ENCODE data around the gene ADGRG2. TPM values are rescaled to one million over a fixed set of nuclear protein-coding genes. Genes with fewer than 3 reads are reported as not detected.

ADGRG2 gene
- 10 to 100 TPM; 16.9 to 30.4 (median 18.1) TPM for polyA plus RNA-seq (ENCODE audit: insufficient read length in 4 of 4)

GRCh38 chrX:19121898-19122640, at the start of gene ADGRG2:
TSS of gene ADGRG2 (minus strand) at chrX:19122468. CDS start at chrX:19068834, 53,634 bp downstream.
- DNase-seq (ENCODE audit: low read depth in 4 of 4, low spot score in 3 of 4) = no peak

- no peak for DNase-seq (ENCODE audit: low read depth in 4 of 4, low spot score in 3 of 4)
Observed at GRCh38 chrX:19168609-19169008, 46.3 kb upstream of the ADGRG2 start.

GRCh38 chrX:19162851-19163250, 40.6 kb upstream of the ADGRG2 start:
- DNase-seq (ENCODE audit: low read depth in 4 of 4, low spot score in 3 of 4) = no peak

- no peak for DNase-seq (ENCODE audit: low read depth in 4 of 4, low spot score in 3 of 4)
Observed at GRCh38 chrX:19156186-19156585, 33.9 kb upstream of the ADGRG2 start.

- no peak for DNase-seq (ENCODE audit: low read depth in 4 of 4, low spot score in 3 of 4)
Observed at GRCh38 chrX:19152762-19153161, 30.5 kb upstream of the ADGRG2 start.

- no peak for DNase-seq (ENCODE audit: low read depth in 4 of 4, low spot score in 3 of 4)
Observed at GRCh38 chrX:19137067-19137466, 14.8 kb upstream of the ADGRG2 start.

- no peak for DNase-seq (ENCODE audit: low read depth in 4 of 4, low spot score in 3 of 4)
Observed at GRCh38 chrX:19133784-19134183, 11.5 kb upstream of the ADGRG2 start.

- DNase-seq (ENCODE audit: low read depth in 4 of 4, low spot score in 3 of 4) = no peak
Observed at GRCh38 chrX:19133231-19133630, 11.0 kb upstream of the ADGRG2 start.

- no peak for DNase-seq (ENCODE audit: low read depth in 4 of 4, low spot score in 3 of 4)
Observed at GRCh38 chrX:19130628-19131027, 8.4 kb upstream of the ADGRG2 start.

- no peak for DNase-seq (ENCODE audit: low read depth in 4 of 4, low spot score in 3 of 4)
Observed at GRCh38 chrX:19129694-19130093, 7.4 kb upstream of the ADGRG2 start.

GRCh38 chrX:19127649-19128168, 5.4 kb upstream of the ADGRG2 start:
- no peak for DNase-seq (ENCODE audit: low read depth in 4 of 4, low spot score in 3 of 4)

- DNase-seq (ENCODE audit: low read depth in 4 of 4, low spot score in 3 of 4) = no peak
Observed at GRCh38 chrX:19122641-19123009, 357 bp upstream of the ADGRG2 start.

- no peak for DNase-seq (ENCODE audit: low read depth in 4 of 4, low spot score in 3 of 4)
Observed at GRCh38 chrX:19121466-19121865, 802 bp downstream of the ADGRG2 start.

- no peak for DNase-seq (ENCODE audit: low read depth in 4 of 4, low spot score in 3 of 4)
Observed at GRCh38 chrX:19110642-19111041, 11.6 kb downstream of the ADGRG2 start.

- no peak for DNase-seq (ENCODE audit: low read depth in 4 of 4, low spot score in 3 of 4)
Observed at GRCh38 chrX:19107035-19107434, 15.2 kb downstream of the ADGRG2 start.

GRCh38 chrX:19100586-19100985, 21.7 kb downstream of the ADGRG2 start:
- DNase-seq (ENCODE audit: low read depth in 4 of 4, low spot score in 3 of 4) = no peak

- no peak for DNase-seq (ENCODE audit: low read depth in 4 of 4, low spot score in 3 of 4)
Observed at GRCh38 chrX:19097553-19098283, 24.6 kb downstream of the ADGRG2 start.

- DNase-seq (ENCODE audit: low read depth in 4 of 4, low spot score in 3 of 4) = no peak
Observed at GRCh38 chrX:19096586-19096985, 25.7 kb downstream of the ADGRG2 start.

- no peak for DNase-seq (ENCODE audit: low read depth in 4 of 4, low spot score in 3 of 4)
Observed at GRCh38 chrX:19094654-19095053, 27.6 kb downstream of the ADGRG2 start.

GRCh38 chrX:19091596-19091995, 30.7 kb downstream of the ADGRG2 start:
- DNase-seq (ENCODE audit: low read depth in 4 of 4, low spot score in 3 of 4) = no peak

GRCh38 chrX:19089555-19090040, 32.7 kb downstream of the ADGRG2 start:
- DNase-seq (ENCODE audit: low read depth in 4 of 4, low spot score in 3 of 4) = no peak
